ENCODE data around the gene PRKAG2.
"Not testable (repeated sequence)": the region's sequence is repeated elsewhere in the genome, so short reads cannot be mapped to it uniquely, and the experiment has no call there.

PRKAG2 gene

GRCh38 chr7:151884312-151885201, 7.6 kb upstream of the PRKAG2 start:
- no peak for DNase-seq
- TF ChIP-seq GATA1 (IDR thresholded peaks at IDR 0.05; ENCODE audit: low read depth, low read length) = no peak
- no peak for TF ChIP-seq POLR2A (IDR thresholded peaks at IDR 0.05; ENCODE audit: low read length)

DNA sequence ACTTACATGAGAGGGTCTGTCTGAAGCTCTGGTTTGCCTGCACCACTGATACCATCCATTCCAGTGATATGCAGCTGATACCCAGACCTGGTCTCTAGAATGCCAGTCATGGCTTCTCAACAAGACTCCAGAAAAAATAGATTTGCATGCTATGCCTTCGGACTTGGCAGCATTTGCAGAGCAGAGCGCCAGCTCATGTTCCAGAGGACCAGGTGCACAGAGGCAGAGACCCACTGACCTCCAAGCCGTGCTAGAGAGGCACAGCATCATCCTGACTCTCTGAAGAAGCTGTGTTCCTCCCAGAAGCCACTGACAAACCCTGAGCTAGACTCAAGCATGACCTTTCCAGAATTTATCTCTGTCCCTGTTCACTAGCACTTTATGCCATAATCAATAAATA, 6.9 kb upstream of the PRKAG2 start:
- DNase-seq = no peak
- no peak for TF ChIP-seq POLR2A (IDR thresholded peaks at IDR 0.05; ENCODE audit: low read length)
- no peak for TF ChIP-seq GATA1 (IDR thresholded peaks at IDR 0.05; ENCODE audit: low read depth, low read length)

GRCh38 chr7:151882734-151883133, 5.8 kb upstream of the PRKAG2 start:
- no peak for TF ChIP-seq GATA1 (IDR thresholded peaks at IDR 0.05; ENCODE audit: low read depth, low read length)
- TF ChIP-seq POLR2A (IDR thresholded peaks at IDR 0.05; ENCODE audit: low read length) = no peak
- no peak for DNase-seq

- TF ChIP-seq POLR2A (IDR thresholded peaks at IDR 0.05; ENCODE audit: low read length) (no peak), GATA1 (IDR thresholded peaks at IDR 0.05; ENCODE audit: low read depth, low read length) (no peak)
- no peak for DNase-seq
Measured at GRCh38 chr7:151880688-151881087, 3.8 kb upstream of the PRKAG2 start.

GRCh38 chr7:151877911-151878835, 1.3 kb upstream of the PRKAG2 start:
- no peak for DNase-seq
- no peak for TF ChIP-seq POLR2A (IDR thresholded peaks at IDR 0.05; ENCODE audit: low read length)
- TF ChIP-seq GATA1 (IDR thresholded peaks at IDR 0.05; ENCODE audit: low read depth, low read length) = no peak

- DNase-seq = peak in 1 of 2 experiments; percentile 22
- TF ChIP-seq POLR2A (IDR thresholded peaks at IDR 0.05; ENCODE audit: low read length) (no peak), GATA1 (IDR thresholded peaks at IDR 0.05; ENCODE audit: low read depth, low read length) (no peak)
Measured at GRCh38 chr7:151875942-151876898, 695 bp downstream of the PRKAG2 start.

- not testable (repeated sequence) for DNase-seq
Measured at GRCh38 chr7:151874479-151874878, 2.4 kb downstream of the PRKAG2 start.

GRCh38 chr7:151873402-151873965, 3.4 kb downstream of the PRKAG2 start:
- TF ChIP-seq GATA1 (IDR thresholded peaks at IDR 0.05; ENCODE audit: low read depth, low read length) (no peak), POLR2A (IDR thresholded peaks at IDR 0.05; ENCODE audit: low read length) (no peak)
- DNase-seq = no peak

GRCh38 chr7:151872531-151873401, 4.1 kb downstream of the PRKAG2 start:
- no peak for DNase-seq
- no peak for TF ChIP-seq POLR2A (IDR thresholded peaks at IDR 0.05; ENCODE audit: low read length)
- TF ChIP-seq GATA1 (IDR thresholded peaks at IDR 0.05; ENCODE audit: low read depth, low read length) = no peak

DNA sequence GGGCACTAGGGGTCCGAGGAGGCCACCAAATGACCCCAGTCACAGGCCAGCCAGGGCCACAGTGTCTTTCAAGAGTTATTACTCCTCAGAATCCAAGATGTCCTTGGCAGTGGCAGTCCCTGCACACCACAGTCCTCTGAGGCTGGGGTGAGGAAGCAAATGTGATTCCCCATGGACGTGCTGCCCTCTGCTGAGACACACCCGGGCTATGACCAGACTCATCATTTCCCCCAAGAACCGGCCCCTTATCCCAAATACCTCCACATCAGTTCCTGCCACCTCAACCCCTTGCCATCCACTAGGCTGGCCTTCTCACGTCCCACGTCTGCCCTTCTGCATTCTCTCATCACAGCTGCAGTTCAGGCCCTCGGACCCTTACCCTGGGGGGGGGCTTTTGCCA, 5.0 kb downstream of the PRKAG2 start:
- no peak for DNase-seq
- TF ChIP-seq GATA1 (IDR thresholded peaks at IDR 0.05; ENCODE audit: low read depth, low read length) = no peak
- no peak for TF ChIP-seq POLR2A (IDR thresholded peaks at IDR 0.05; ENCODE audit: low read length)

- no peak for DNase-seq
- TF ChIP-seq POLR2A (IDR thresholded peaks at IDR 0.05; ENCODE audit: low read length) = no peak
- no peak for TF ChIP-seq GATA1 (IDR thresholded peaks at IDR 0.05; ENCODE audit: low read depth, low read length)
Measured at GRCh38 chr7:151871189-151871735, 5.7 kb downstream of the PRKAG2 start.
